Measurements from ENCODE around the gene PDE6A. TPM values are rescaled to one million over a fixed set of nuclear protein-coding genes. Genes with fewer than 3 reads are reported as not detected.

Gene PDE6A
- total and polyA plus RNA-seq, 2 of the 13 experiments (the other 11 are each of a cell fraction or from before 2014, with no cell fraction given), result 0.01 TPM; not detected in 1

DNA sequence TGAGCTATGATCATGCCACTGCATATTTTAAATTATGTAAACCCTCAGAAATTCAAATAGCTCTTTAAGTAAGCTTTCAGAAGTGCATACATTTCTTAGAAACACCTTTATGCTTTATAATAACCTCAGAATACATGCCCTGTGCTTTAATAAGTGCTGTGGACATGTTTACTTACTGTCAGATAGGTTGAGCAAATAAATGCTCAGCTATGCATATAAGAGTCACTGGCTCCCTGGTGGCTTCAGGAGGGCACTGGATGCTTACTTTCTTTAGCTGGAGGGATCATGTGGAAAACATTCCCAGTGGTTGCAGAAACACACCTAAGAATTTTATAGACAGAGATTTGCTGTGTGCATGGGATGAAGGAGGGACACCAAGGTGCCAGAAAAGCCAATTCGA lies 74.4 kb downstream of the PDE6A start:
- no peak overlapping the region for H3K9ac ChIP-seq (ENCODE audit: insufficient read depth, low read depth, low read length)
- H3K27ac ChIP-seq (ENCODE audit: extremely low read length, insufficient read depth, low read length), result no peak overlapping the region
- H3K79me2 ChIP-seq (ENCODE audit: insufficient read depth, low read length), result no peaks in the 10 kb centered on the region
- no peak for ATAC-seq
- CTCF ChIA-PET (ENCODE audit: low intra/inter-chr PET ratio, low total read pairs), result no interaction called here
- no peaks in the 10 kb centered on the region for H3K36me3 ChIP-seq (replicated peaks in 1 of 2; ENCODE audit: control insufficient read depth in 1 of 2, insufficient read depth in 2 of 2, low read length in 2 of 2)
- POLR2A ChIA-PET, result no interaction called here
- no peak overlapping the region for H2AFZ ChIP-seq (ENCODE audit: low read length)
- WGBS (ENCODE audit: low lambda C conversion rate), result 6% methylated on average over 1 of the region's 1 CpG
- in situ Hi-C loops (cut with HindIII; ENCODE audit: extremely low pct_ligation_motif_present, low pct_unique_long_range_greater_than_20kb) (no loop called here), intact Hi-C loops (cut with micrococcal nuclease; ENCODE audit: unreplicated experiment) (no loop called here)
- no peaks in the 10 kb centered on the region; a peak in 1 of 5 replicates for H3K27me3 ChIP-seq (ENCODE audit: control insufficient read depth in 1 of 2, insufficient read depth in 2 of 2, low read length in 2 of 2)
- H3K9me3 ChIP-seq (ENCODE audit: low read length), result no peaks in the 10 kb centered on the region
- no peaks in the 10 kb centered on the region for H3K4me1 ChIP-seq (ENCODE audit: insufficient read depth, low read length)
- no peaks in the 10 kb centered on the region for H4K20me1 ChIP-seq (ENCODE audit: insufficient read depth, low read length)
- H3K4me3 ChIP-seq (replicated peaks in 1 of 3; ENCODE audit: insufficient read depth in 1 of 3, low read depth in 2 of 3, low read length in 3 of 3), result no peak overlapping the region
- no peak for DNase-seq (ENCODE audit: low spot score)
- no TSS peak for BruUV-seq (replicated peaks)
- no peak overlapping the region for H3K4me2 ChIP-seq (ENCODE audit: low read depth, low read length)
- FAIRE-seq, result no peak
- TF ChIP-seq TEAD2 (CRISPR knock-in tag; IDR thresholded peaks at IDR 0.05) (no peak), ZNF572 (CRISPR knock-in tag; IDR thresholded peaks at IDR 0.05) (no peak), HNRNPLL (IDR thresholded peaks at IDR 0.05; ENCODE audit: low read depth, low read length, poor library complexity, severe bottlenecking) (no peak)
- TF ChIP-seq, protein P1, sequence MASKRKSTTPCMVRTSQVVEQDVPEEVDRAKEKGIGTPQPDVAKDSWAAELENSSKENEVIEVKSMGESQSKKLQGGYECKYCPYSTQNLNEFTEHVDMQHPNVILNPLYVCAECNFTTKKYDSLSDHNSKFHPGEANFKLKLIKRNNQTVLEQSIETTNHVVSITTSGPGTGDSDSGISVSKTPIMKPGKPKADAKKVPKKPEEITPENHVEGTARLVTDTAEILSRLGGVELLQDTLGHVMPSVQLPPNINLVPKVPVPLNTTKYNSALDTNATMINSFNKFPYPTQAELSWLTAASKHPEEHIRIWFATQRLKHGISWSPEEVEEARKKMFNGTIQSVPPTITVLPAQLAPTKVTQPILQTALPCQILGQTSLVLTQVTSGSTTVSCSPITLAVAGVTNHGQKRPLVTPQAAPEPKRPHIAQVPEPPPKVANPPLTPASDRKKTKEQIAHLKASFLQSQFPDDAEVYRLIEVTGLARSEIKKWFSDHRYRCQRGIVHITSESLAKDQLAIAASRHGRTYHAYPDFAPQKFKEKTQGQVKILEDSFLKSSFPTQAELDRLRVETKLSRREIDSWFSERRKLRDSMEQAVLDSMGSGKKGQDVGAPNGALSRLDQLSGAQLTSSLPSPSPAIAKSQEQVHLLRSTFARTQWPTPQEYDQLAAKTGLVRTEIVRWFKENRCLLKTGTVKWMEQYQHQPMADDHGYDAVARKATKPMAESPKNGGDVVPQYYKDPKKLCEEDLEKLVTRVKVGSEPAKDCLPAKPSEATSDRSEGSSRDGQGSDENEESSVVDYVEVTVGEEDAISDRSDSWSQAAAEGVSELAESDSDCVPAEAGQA (IDR thresholded peaks at IDR 0.05; ENCODE audit: low read depth), result no peak
- TF ChIP-seq, protein P1 (CRISPR knock-in tag; IDR thresholded peaks at IDR 0.05; ENCODE audit: borderline replicate concordance), result no peak
- TF ChIP-seq, protein P2, sequence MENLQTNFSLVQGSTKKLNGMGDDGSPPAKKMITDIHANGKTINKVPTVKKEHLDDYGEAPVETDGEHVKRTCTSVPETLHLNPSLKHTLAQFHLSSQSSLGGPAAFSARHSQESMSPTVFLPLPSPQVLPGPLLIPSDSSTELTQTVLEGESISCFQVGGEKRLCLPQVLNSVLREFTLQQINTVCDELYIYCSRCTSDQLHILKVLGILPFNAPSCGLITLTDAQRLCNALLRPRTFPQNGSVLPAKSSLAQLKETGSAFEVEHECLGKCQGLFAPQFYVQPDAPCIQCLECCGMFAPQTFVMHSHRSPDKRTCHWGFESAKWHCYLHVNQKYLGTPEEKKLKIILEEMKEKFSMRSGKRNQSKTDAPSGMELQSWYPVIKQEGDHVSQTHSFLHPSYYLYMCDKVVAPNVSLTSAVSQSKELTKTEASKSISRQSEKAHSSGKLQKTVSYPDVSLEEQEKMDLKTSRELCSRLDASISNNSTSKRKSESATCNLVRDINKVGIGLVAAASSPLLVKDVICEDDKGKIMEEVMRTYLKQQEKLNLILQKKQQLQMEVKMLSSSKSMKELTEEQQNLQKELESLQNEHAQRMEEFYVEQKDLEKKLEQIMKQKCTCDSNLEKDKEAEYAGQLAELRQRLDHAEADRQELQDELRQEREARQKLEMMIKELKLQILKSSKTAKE (CRISPR knock-in tag; IDR thresholded peaks at IDR 0.05; ENCODE audit: borderline replicate concordance), result no peak
- TF ChIP-seq, protein P3, sequence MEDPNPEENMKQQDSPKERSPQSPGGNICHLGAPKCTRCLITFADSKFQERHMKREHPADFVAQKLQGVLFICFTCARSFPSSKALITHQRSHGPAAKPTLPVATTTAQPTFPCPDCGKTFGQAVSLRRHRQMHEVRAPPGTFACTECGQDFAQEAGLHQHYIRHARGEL (CRISPR knock-in tag; IDR thresholded peaks at IDR 0.05), result no peak
- TF ChIP-seq, protein P4, sequence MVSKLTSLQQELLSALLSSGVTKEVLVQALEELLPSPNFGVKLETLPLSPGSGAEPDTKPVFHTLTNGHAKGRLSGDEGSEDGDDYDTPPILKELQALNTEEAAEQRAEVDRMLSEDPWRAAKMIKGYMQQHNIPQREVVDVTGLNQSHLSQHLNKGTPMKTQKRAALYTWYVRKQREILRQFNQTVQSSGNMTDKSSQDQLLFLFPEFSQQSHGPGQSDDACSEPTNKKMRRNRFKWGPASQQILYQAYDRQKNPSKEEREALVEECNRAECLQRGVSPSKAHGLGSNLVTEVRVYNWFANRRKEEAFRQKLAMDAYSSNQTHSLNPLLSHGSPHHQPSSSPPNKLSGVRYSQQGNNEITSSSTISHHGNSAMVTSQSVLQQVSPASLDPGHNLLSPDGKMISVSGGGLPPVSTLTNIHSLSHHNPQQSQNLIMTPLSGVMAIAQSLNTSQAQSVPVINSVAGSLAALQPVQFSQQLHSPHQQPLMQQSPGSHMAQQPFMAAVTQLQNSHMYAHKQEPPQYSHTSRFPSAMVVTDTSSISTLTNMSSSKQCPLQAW (CRISPR knock-in tag; IDR thresholded peaks at IDR 0.05), result no peak
